GM12878 (cell line): ENCODE measurements around the gene OR4Q2.
"Not testable (repeated sequence)": the region's sequence is repeated elsewhere in the genome, so short reads cannot be mapped to it uniquely, and the experiment has no call there.

Experiments used
- BCLAF1 ChIP-seq: fragments of 450-650 bp; IDR thresholded peaks from 2 replicates; pipeline ENCODE4 v1.6.1; 2017; ENCODE audit warnings: antibody characterized with exemption, mild to moderate bottlenecking, moderate library complexity
- BHLHE40 ChIP-seq, 2 experiments: fragments of 450-650 bp in 1 of 2; IDR thresholded peaks; 2 replicates each; pipeline ENCODE4 v1.6.1; 2011 to 2017; ENCODE audit warnings: low read depth in 2 of 2, borderline replicate concordance in 1 of 2, improper control_type of control experiment in 1 of 2, low read length in 1 of 2, mild to moderate bottlenecking in 1 of 2
- CTCF ChIP-seq, 3 experiments: IDR thresholded peaks in 2 of 3; conservative IDR thresholded peaks in 1 of 3; 2 replicates each; pipeline ENCODE4 v1.5.1; 2011; ENCODE audit warnings: low read depth in 3 of 3, low read length in 3 of 3, mild to moderate bottlenecking in 3 of 3, control low read depth in 2 of 3, moderate library complexity in 2 of 3, inconsistent platforms in 1 of 3, mixed read lengths in 1 of 3; ENCODE audit not compliant: control insufficient read depth in 2 of 3, insufficient read depth in 1 of 3; ENCODE audit errors: extremely low read depth in 1 of 3
- E2F4 ChIP-seq: IDR thresholded peaks from 2 replicates; pipeline ENCODE4 v1.6.1; 2012; ENCODE audit warnings: low read depth, low read length, improper control_type of control experiment
- FOXK2 ChIP-seq: fragments of 450-650 bp; IDR thresholded peaks from 2 replicates; pipeline ENCODE4 v1.6.1; 2017; ENCODE audit warnings: mild to moderate bottlenecking, moderate library complexity
- NBN ChIP-seq: fragments of 450-650 bp; IDR thresholded peaks from 2 replicates; pipeline ENCODE4 v1.6.1; 2016
- POLR2A ChIP-seq: IDR thresholded peaks from 2 replicates; pipeline ENCODE4 v1.6.1; 2011; ENCODE audit warnings: low read depth, mild to moderate bottlenecking, low read length
- POLR2AphosphoS2 ChIP-seq: IDR thresholded peaks from 2 replicates; pipeline ENCODE4 v1.6.1; 2011; ENCODE audit warnings: low read depth, mild to moderate bottlenecking, low read length, improper control_type of control experiment, moderate library complexity
- YY1 ChIP-seq: IDR thresholded peaks from 2 replicates; pipeline ENCODE4 v1.6.1; 2011; ENCODE audit warnings: low read depth, mild to moderate bottlenecking, low read length

GRCh38 chr14:19969735-19970134, 32.2 kb upstream of the OR4Q2 start:
- TF ChIP-seq POLR2AphosphoS2; E2F4; BHLHE40 (IDR thresholded peaks at IDR 0.05; ENCODE audit: borderline replicate concordance in 1 of 2, low read depth in 2 of 2, low read length in 1 of 2); CTCF (IDR thresholded peaks at IDR 0.05 in 2 of 3, conservative IDR thresholded peaks at IDR 0.05 in 1 of 3; ENCODE audit: control insufficient read depth in 2 of 3, extremely low read depth in 1 of 3, insufficient read depth in 1 of 3, low read depth in 3 of 3, low read length in 3 of 3); YY1; FOXK2; POLR2A; NBN; BCLAF1: not testable (repeated sequence)
